ENCODE results near the gene OSBP. TPM values are rescaled to one million over a fixed set of nuclear protein-coding genes. Genes with fewer than 3 reads are reported as not detected.

The OSBP gene
- total RNA-seq, 2 donors from 2014 or later, result 41.2 to 44.3 TPM

DNA sequence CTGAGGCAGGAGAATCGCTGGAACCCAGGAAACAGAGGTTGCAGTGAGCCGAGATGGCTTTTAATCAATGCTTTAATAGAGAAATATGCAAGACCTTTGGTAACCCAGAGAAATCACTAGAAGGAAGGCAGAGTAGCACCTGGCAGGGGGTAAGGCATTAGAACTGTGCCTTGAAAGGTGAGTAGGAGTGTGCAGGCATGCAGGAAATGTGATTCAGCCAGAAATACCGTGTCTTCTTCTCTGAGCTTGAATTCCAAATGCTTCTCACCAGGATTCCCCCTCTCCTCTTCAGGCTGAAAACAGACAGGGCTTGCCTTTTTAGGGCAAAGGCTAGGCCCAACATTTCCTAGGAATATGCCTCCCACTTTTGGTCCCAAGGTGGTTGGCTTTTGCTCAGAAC is 53.3 kb downstream of the OSBP start:
- Mint-ChIP-seq H3K27ac (no peak overlapping the region), H3K9me3 (no peaks in the 10 kb centered on the region), H3K27me3 (ENCODE audit: insufficient read depth) (no peaks in the 10 kb centered on the region), H3K36me3 (ENCODE audit: low read depth) (no peaks in the 10 kb centered on the region), H3K4me1 (peaks cover 8% of the 10 kb centered on the region), H3K4me3 (no peak overlapping the region)
- H3K27me3 ChIP-seq (ENCODE audit: control insufficient read depth, insufficient read depth, low read length, poor library complexity, severe bottlenecking), result no peaks in the 10 kb centered on the region
- no peaks in the 10 kb centered on the region for H3K36me3 ChIP-seq (ENCODE audit: control insufficient read depth, insufficient read depth, low read length)
- H3K4me3 ChIP-seq (ENCODE audit: low read length), result no peak overlapping the region
- H3K9ac ChIP-seq (ENCODE audit: extremely low read depth, low read length, poor library complexity, severe bottlenecking), result no peak overlapping the region
- 79 to 82% methylated on average over 3 of the region's 3 CpGs for WGBS, 2 experiments (ENCODE audit: insufficient coverage in 1 of 2, insufficient read length in 1 of 2)
- H3K9me3 ChIP-seq (ENCODE audit: control insufficient read depth, low read length), result no peaks in the 10 kb centered on the region
- DNase-seq, result no peak
- no peak overlapping the region for H3K27ac ChIP-seq (ENCODE audit: low read depth, low read length)
- TF ChIP-seq, protein P1, sequence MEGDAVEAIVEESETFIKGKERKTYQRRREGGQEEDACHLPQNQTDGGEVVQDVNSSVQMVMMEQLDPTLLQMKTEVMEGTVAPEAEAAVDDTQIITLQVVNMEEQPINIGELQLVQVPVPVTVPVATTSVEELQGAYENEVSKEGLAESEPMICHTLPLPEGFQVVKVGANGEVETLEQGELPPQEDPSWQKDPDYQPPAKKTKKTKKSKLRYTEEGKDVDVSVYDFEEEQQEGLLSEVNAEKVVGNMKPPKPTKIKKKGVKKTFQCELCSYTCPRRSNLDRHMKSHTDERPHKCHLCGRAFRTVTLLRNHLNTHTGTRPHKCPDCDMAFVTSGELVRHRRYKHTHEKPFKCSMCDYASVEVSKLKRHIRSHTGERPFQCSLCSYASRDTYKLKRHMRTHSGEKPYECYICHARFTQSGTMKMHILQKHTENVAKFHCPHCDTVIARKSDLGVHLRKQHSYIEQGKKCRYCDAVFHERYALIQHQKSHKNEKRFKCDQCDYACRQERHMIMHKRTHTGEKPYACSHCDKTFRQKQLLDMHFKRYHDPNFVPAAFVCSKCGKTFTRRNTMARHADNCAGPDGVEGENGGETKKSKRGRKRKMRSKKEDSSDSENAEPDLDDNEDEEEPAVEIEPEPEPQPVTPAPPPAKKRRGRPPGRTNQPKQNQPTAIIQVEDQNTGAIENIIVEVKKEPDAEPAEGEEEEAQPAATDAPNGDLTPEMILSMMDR (conservative IDR thresholded peaks at IDR 0.05), result no peak
- H3K4me1 ChIP-seq (ENCODE audit: control insufficient read depth, insufficient read depth, low read length), result no peaks in the 10 kb centered on the region

DNA sequence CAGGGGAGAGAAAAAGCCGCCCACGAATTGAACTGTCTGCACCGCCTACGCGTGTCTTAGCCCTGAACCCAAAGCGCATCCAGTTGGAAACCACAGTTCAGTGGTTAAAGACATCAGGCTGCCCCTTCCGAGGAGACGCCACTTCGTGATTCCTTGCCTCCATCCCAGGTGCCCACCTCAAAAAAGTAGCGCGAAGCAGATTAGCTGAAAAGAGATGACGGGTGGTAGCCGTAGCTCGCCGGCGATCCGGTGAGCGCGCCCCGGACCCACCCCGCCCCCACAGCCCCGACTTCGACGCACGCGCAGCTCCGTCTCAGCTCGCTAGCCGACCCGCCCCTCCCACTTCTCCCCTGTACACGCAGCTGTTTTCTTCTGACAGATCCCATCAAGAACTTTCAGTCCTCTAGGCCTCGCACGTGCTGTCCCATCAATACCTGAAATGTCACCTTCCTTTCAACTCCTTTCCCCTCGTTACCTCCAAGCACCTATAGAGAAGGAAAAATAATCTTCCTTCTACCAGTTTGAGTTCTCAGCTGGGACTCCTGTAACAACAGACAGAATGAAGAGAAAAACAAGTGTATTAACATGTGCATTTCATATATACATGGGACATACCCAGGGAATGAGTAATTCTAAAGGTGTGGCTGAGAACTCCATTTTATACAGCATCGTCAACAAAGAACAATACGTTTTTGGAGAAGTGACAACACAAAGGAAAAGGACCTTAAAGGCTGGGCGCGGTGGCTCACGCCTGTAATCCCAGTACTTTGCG is 54.7 kb downstream of the OSBP start:
- 4 to 14% methylated on average over 19 to 40 of the region's 40 CpGs for WGBS, 2 experiments (ENCODE audit: insufficient coverage in 1 of 2, insufficient read length in 1 of 2)
- no peaks in the 10 kb centered on the region for H3K27me3 ChIP-seq (ENCODE audit: control insufficient read depth, insufficient read depth, low read length, poor library complexity, severe bottlenecking)
- Mint-ChIP-seq H3K36me3 (ENCODE audit: low read depth) (no peaks in the 10 kb centered on the region), H3K4me3 (peak overlapping the region; percentile 94), H3K9me3 (no peaks in the 10 kb centered on the region), H3K27ac (peak overlapping the region; percentile 82), H3K27me3 (ENCODE audit: insufficient read depth) (no peaks in the 10 kb centered on the region), H3K4me1 (peaks cover 8% of the 10 kb centered on the region)
- no peak overlapping the region for H3K27ac ChIP-seq (ENCODE audit: low read depth, low read length)
- peak overlapping the region; percentile 99 for H3K4me3 ChIP-seq (ENCODE audit: low read length)
- H3K36me3 ChIP-seq (ENCODE audit: control insufficient read depth, insufficient read depth, low read length), result no peaks in the 10 kb centered on the region
- no peaks in the 10 kb centered on the region for H3K9me3 ChIP-seq (ENCODE audit: control insufficient read depth, low read length)
- peak; percentile 93 for DNase-seq
- no peaks in the 10 kb centered on the region for H3K4me1 ChIP-seq (ENCODE audit: control insufficient read depth, insufficient read depth, low read length)
- TF ChIP-seq, protein P1 (conservative IDR thresholded peaks at IDR 0.05), result no peak
- peak overlapping the region; percentile 64 for H3K9ac ChIP-seq (ENCODE audit: extremely low read depth, low read length, poor library complexity, severe bottlenecking)

DNA sequence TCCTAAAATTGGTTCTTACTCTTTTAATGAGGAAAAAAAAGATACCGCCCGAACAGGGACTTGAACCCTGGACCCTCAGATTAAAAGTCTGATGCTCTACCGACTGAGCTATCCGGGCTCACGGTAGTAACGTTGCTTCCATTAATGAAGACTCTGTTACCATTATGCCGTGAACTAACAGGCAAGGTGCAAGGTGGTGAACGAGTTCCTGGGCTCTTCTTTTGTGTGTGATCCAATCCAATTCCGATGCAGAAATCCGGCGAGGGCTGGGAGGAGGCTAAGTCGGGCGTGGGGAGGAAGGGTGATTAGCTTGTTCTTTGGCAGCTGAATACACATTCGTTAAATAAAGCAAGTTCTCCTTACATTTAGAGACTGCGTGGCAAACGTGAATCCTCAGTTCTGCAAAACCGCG is 55.3 kb downstream of the OSBP start:
- Histone ChIP-seq H3K4me3 (ENCODE audit: low read length) (peak overlapping the region; percentile 99), H3K9ac (ENCODE audit: extremely low read depth, low read length, poor library complexity, severe bottlenecking) (peak overlapping the region; percentile 64), H3K9me3 (ENCODE audit: control insufficient read depth, low read length) (no peaks in the 10 kb centered on the region), H3K36me3 (ENCODE audit: control insufficient read depth, insufficient read depth, low read length) (no peaks in the 10 kb centered on the region), H3K27me3 (ENCODE audit: control insufficient read depth, insufficient read depth, low read length, poor library complexity, severe bottlenecking) (no peaks in the 10 kb centered on the region), H3K27ac (ENCODE audit: low read depth, low read length) (no peak overlapping the region), H3K4me1 (ENCODE audit: control insufficient read depth, insufficient read depth, low read length) (no peaks in the 10 kb centered on the region)
- Mint-ChIP-seq H3K4me1 (peaks cover 8% of the 10 kb centered on the region), H3K27ac (peak overlapping the region; percentile 82), H3K27me3 (ENCODE audit: insufficient read depth) (peaks cover 4% of the 10 kb centered on the region), H3K36me3 (ENCODE audit: low read depth) (no peaks in the 10 kb centered on the region), H3K9me3 (no peaks in the 10 kb centered on the region), H3K4me3 (peak overlapping the region; percentile 94)
- WGBS, 2 experiments (ENCODE audit: insufficient coverage in 1 of 2, insufficient read length in 1 of 2), result 0% methylated on average over 18 of the region's 18 CpGs
- TF ChIP-seq, protein P1 (conservative IDR thresholded peaks at IDR 0.05), result no peak
- peak; percentile 96 for DNase-seq
